ENCODE data around the gene TTC34.

The TTC34 gene

GRCh38 chr1:2817784-2818564 lies 16.5 kb upstream of the TTC34 start:
- H3K4me3 ChIP-seq (ENCODE audit: low read depth, low read length) = no peak overlapping the region
- TF ChIP-seq CTCF (IDR thresholded peaks at IDR 0.05; ENCODE audit: control insufficient read depth, extremely low read depth, insufficient read depth) = no peak
- no peak for DNase-seq (ENCODE audit: low read depth)

GRCh38 chr1:2816786-2817185 lies 15.3 kb upstream of the TTC34 start:
- TF ChIP-seq CTCF (IDR thresholded peaks at IDR 0.05; ENCODE audit: control insufficient read depth, extremely low read depth, insufficient read depth) = no peak
- DNase-seq (ENCODE audit: low read depth) = no peak
- H3K4me3 ChIP-seq (ENCODE audit: low read depth, low read length) = no peak overlapping the region

GRCh38 chr1:2815551-2815950 lies 14.1 kb upstream of the TTC34 start:
- TF ChIP-seq CTCF (IDR thresholded peaks at IDR 0.05; ENCODE audit: control insufficient read depth, extremely low read depth, insufficient read depth) = no peak
- no peak overlapping the region for H3K4me3 ChIP-seq (ENCODE audit: low read depth, low read length)
- no peak for DNase-seq (ENCODE audit: low read depth)

- TF ChIP-seq CTCF (IDR thresholded peaks at IDR 0.05; ENCODE audit: control insufficient read depth, extremely low read depth, insufficient read depth) = no peak
- DNase-seq (ENCODE audit: low read depth) = no peak
- H3K4me3 ChIP-seq (ENCODE audit: low read depth, low read length) = no peak overlapping the region
Measured at GRCh38 chr1:2814511-2815075, 13.1 kb upstream of the TTC34 start.

GRCh38 chr1:2812939-2813653 lies 11.6 kb upstream of the TTC34 start:
- DNase-seq (ENCODE audit: low read depth) = no peak
- no peak for TF ChIP-seq CTCF (IDR thresholded peaks at IDR 0.05; ENCODE audit: control insufficient read depth, extremely low read depth, insufficient read depth)
- H3K4me3 ChIP-seq (ENCODE audit: low read depth, low read length) = no peak overlapping the region

GRCh38 chr1:2812136-2812535 lies 10.6 kb upstream of the TTC34 start:
- TF ChIP-seq CTCF (IDR thresholded peaks at IDR 0.05; ENCODE audit: control insufficient read depth, extremely low read depth, insufficient read depth) = no peak
- no peak overlapping the region for H3K4me3 ChIP-seq (ENCODE audit: low read depth, low read length)
- no peak for DNase-seq (ENCODE audit: low read depth)
